GM23248 (cell line): ENCODE measurements around the gene REEP5.

Source experiments
- EZH2 ChIP-seq: fragments of 200-600 bp; sonication (generic); IDR thresholded peaks from 2 replicates; pipeline ENCODE4 v1.6.1; 2018; ENCODE audit warnings: antibody characterized with exemption, mild to moderate bottlenecking; ENCODE audit not compliant: insufficient read depth, poor library complexity, severe bottlenecking
- EZH2phosphoT487 ChIP-seq: fragments of 200-600 bp; sonication (generic); IDR thresholded peaks from 2 replicates; pipeline ENCODE4 v1.6.1; 2018; ENCODE audit warnings: antibody characterized with exemption, moderate library complexity, mild to moderate bottlenecking, low read depth; ENCODE audit not compliant: insufficient read depth

GRCh38 chr5:112930082-112930344 is 8.0 kb upstream of the REEP5 start:
- TF ChIP-seq EZH2 (no peak), EZH2phosphoT487 (no peak)
